Omental fat pad (tissue), 4 donors: ENCODE results near the gene R3HDM4. TPM values are rescaled to one million over a fixed set of nuclear protein-coding genes. Genes with fewer than 3 reads are reported as not detected.

ENCODE experiments used
- ATAC-seq: fragments of 150-250 bp; one replicate; pipeline ENCODE4 v1.9.1; 2016; ENCODE audit warnings: mild to moderate bottlenecking, moderate library complexity; ENCODE audit not compliant: low FRiP score
- DNase-seq: peaks from one replicate; pipeline ENCODE4 v3.0.0-alpha.2; 2019; ENCODE audit warnings: low spot score
- CTCF ChIP-seq, 3 donors: fragments of 450-650 bp; IDR thresholded peaks; one replicate each; pipeline ENCODE4 v1.5.1; 2016 to 2017; ENCODE audit warnings: antibody characterized with exemption in 3 of 3, mild to moderate bottlenecking in 3 of 3, moderate library complexity in 2 of 3
- total RNA-seq, 4 donors: library from RNA; depleted of rRNA; stranded (reverse); fragments of >200 nt; gene quantifications; one replicate each; pipeline ENCODE4 v1.1.0, GENCODE V29; 2016

The R3HDM4 gene
- total RNA-seq, 4 donors from 2014 or later: 27.1 to 55.2 (median 44.4) TPM

- ATAC-seq: no peak
- TF ChIP-seq CTCF (IDR thresholded peaks at IDR 0.05): no peak
- DNase-seq: no peak
Measured at GRCh38 chr19:870314-870713, 42.7 kb downstream of the R3HDM4 start.

GRCh38 chr19:869245-870177 lies 43.5 kb downstream of the R3HDM4 start:
- TF ChIP-seq CTCF (IDR thresholded peaks at IDR 0.05): no peak
- ATAC-seq (peak; percentile 86), DNase-seq (no peak)

- ATAC-seq (no peak), DNase-seq (no peak)
- no peak for TF ChIP-seq CTCF (IDR thresholded peaks at IDR 0.05)
Measured at GRCh38 chr19:868458-869244, 44.4 kb downstream of the R3HDM4 start.

GRCh38 chr19:867855-868457 lies 45.1 kb downstream of the R3HDM4 start:
- ATAC-seq (no peak), DNase-seq (no peak)
- TF ChIP-seq CTCF (IDR thresholded peaks at IDR 0.05): no peak

GRCh38 chr19:867301-867793 lies 45.7 kb downstream of the R3HDM4 start:
- DNase-seq (no peak), ATAC-seq (no peak)
- TF ChIP-seq CTCF (IDR thresholded peaks at IDR 0.05): no peak

- no peak for TF ChIP-seq CTCF (IDR thresholded peaks at IDR 0.05)
- DNase-seq: no peak
- no peak for ATAC-seq
Measured at GRCh38 chr19:866769-867300, 46.2 kb downstream of the R3HDM4 start.
